GM12864 (cell line): ENCODE results near the gene PRKG1.
"Not testable (repeated sequence)": the region's sequence is repeated elsewhere in the genome, so short reads cannot be mapped to it uniquely, and the experiment has no call there.

Source experiments
- DNase-seq: peaks from one replicate; pipeline ENCODE4 v3.0.0-alpha.2; 2011; ENCODE audit warnings: low read depth
- H3K4me3 ChIP-seq: 2 replicates; pipeline ENCODE4 v1.5.1; 2011; ENCODE audit warnings: mild to moderate bottlenecking, low read depth, low read length, control low read depth
- TF ChIP-seq, protein P1 (sequence below): IDR thresholded peaks from 2 replicates; pipeline ENCODE4 v1.5.1; 2011; ENCODE audit warnings: low read depth, mild to moderate bottlenecking, moderate library complexity, low read length, control low read depth, inconsistent platforms; ENCODE audit errors: missing control alignments

The PRKG1 gene

DNA sequence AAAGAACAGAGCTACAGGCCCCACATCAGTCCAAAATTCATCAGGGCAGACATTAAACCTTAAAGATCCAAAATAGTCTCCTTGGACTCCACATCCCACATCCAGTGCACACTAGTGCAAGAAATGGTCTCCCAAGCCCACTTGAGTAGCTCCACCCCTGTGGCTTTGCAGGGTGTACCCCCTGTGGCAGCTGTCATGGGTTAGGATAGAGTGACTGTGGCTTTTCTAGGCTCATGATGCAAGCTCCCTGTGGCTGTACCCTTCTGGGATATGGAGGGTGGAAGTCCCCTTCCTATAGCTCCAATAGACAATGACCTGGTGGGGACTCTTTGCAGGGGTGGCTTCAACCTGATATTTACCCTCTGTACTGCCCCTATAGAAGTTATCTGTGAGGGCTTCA, 1111.0 kb downstream of the PRKG1 start:
- TF ChIP-seq, protein P1, sequence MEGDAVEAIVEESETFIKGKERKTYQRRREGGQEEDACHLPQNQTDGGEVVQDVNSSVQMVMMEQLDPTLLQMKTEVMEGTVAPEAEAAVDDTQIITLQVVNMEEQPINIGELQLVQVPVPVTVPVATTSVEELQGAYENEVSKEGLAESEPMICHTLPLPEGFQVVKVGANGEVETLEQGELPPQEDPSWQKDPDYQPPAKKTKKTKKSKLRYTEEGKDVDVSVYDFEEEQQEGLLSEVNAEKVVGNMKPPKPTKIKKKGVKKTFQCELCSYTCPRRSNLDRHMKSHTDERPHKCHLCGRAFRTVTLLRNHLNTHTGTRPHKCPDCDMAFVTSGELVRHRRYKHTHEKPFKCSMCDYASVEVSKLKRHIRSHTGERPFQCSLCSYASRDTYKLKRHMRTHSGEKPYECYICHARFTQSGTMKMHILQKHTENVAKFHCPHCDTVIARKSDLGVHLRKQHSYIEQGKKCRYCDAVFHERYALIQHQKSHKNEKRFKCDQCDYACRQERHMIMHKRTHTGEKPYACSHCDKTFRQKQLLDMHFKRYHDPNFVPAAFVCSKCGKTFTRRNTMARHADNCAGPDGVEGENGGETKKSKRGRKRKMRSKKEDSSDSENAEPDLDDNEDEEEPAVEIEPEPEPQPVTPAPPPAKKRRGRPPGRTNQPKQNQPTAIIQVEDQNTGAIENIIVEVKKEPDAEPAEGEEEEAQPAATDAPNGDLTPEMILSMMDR, result no peak
- no peak for DNase-seq
- no peak overlapping the region for H3K4me3 ChIP-seq

DNA sequence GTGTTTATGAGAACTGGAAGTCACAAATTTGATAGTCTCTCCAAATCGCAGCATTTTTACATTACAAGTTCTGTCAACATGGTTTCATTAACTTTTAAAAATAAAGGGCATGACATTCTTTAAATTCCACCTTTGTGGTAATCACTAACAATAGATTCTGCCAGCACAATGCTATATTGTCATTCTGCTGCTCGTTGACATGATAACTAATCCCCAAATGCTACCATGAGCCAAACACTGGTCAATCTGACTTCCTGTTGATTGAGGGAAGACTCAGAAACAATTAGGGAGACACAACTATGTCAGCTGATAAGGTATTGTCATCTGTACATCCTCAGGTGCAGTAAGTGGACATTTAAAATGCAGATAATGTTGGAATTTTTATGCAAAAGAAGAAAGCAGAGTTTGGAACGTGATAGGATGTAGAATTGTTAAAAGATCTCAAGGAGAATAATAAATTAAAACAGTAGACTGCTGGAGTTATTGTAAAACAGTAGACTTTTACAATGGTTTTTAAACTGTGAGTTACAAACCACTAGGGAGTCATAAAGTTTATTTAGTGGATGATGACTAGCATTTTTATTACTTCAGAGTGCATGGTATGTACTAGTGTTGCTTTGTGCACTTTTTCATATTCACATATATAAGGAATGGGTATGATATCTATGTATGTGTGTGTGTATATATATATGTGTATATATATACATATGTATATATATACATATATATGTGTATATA, 1113.4 kb downstream of the PRKG1 start:
- TF ChIP-seq, protein P1, result no peak
- no peak overlapping the region for H3K4me3 ChIP-seq
- DNase-seq, result no peak

DNA sequence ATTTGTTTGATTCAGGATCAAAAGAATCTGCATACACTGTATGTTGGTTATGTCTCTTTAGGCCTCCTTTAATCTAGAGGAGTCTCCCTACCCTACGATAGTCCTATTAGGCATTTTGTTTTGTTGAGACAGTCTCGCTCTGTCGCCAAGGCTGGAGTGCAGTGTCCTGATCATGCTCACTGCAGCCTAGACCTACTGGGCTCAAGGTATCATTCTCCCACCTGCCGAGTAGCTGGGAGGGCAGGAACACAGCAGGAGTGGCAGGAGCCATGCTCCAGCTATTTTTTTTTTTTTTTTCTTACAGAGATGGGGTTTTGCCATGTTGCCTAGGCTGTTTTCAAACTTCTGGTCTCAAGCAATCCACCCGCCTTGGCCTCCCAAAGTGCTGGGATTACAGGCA, 1116.8 kb downstream of the PRKG1 start:
- no peak overlapping the region for H3K4me3 ChIP-seq
- no peak for DNase-seq
- TF ChIP-seq, protein P1, result no peak

DNA sequence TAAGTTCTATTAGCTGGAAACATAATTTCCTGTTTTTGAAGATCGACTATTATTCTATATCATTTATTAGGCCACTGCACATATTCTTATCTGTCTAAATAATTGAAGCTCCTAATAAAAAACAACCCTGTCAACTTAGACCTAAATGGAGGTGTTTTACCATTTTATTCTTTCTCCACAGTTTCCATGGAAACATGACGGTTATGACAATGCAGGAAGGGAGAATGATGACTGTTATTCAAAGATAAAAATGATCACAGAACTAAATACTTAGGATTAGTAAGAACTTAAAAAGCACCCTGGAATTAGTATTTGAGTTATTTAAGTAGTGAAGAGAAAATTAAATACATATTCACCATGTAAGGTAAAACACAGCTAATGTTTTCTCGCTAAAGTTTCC, 1119.9 kb downstream of the PRKG1 start:
- H3K4me3 ChIP-seq, result no peak overlapping the region
- TF ChIP-seq, protein P1, result no peak

GRCh38 chr10:52194716-52195115, 1120.4 kb downstream of the PRKG1 start:
- TF ChIP-seq, protein P1, result no peak
- DNase-seq, result no peak
- H3K4me3 ChIP-seq, result no peak overlapping the region

More for the DNA sequence above, 1119.9 kb downstream of the PRKG1 start:
- no peak for DNase-seq

DNA sequence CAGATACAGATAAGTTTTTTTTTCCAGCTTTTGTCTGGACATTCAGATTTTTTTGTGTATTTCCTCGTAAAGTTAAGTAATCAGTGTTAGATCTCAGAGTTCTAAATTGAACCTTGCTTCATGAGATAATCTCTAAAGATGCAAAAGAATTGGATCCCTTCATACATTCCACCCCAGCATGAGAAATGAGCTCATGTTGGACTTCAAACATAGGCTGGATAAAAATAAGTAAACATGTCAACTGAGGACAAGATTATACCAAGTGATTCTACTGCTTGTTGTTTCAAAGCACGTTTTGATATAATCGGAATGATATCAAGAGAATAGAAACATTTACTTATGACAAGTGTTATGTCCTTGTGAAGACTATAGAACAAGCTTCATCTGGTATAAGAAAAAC, 1122.8 kb downstream of the PRKG1 start:
- H3K4me3 ChIP-seq, result no peak overlapping the region
- no peak for DNase-seq
- TF ChIP-seq, protein P1, result no peak

GRCh38 chr10:52198540-52198939, 1124.3 kb downstream of the PRKG1 start:
- no peak for DNase-seq
- TF ChIP-seq, protein P1, result no peak
- H3K4me3 ChIP-seq, result no peak overlapping the region

- not testable (repeated sequence) for DNase-seq, H3K4me3 ChIP-seq
These were observed 1130.6 kb downstream of the PRKG1 start for GRCh38 chr10:52204906-52205305.
